IMR-90 (cell line): ENCODE results near the gene BIRC5. TPM values are rescaled to one million over a fixed set of nuclear protein-coding genes. Genes with fewer than 3 reads are reported as not detected.

Source experiments
- ATAC-seq: fragments of 200-7000 bp; cut with Tn5 transposase; 2 replicates; pipeline ENCODE4 v1.9.1; 2020; ENCODE audit warnings: low read depth, mild to moderate bottlenecking, moderate library complexity
- BruUV-seq: library from RNA; stranded (reverse); fragments of 400-500 nt; replicated peaks from 2 replicates; lab custom pipeline; 2021; lab: Mats Ljungman, UMichigan
- CTCF ChIA-PET: fragments of 300-600 bp; formaldehyde crosslinking; extraction: SDS; loops from one replicate; lab custom pipeline; 2021; ENCODE audit warnings: antibody characterized with exemption; lab: Yijun Ruan, JAX
- POLR2A ChIA-PET: fragments of 300-600 bp; sonication (Branson Sonifier 250); formaldehyde crosslinking; loops from one replicate; lab custom pipeline; 2022; ENCODE audit warnings: antibody characterized with exemption; ENCODE audit not compliant: unreplicated experiment; lab: Charles Lee
- DNase-seq: peaks from one replicate; pipeline ENCODE4 v3.0.0; 2013
- H2AFZ ChIP-seq: replicated peaks from 2 replicates; pipeline ENCODE3; 2013; ENCODE audit warnings: low read length, mild to moderate bottlenecking; ENCODE audit not compliant: poor library complexity
- H2AK5ac ChIP-seq: 2 replicates; pipeline ENCODE4 v1.6.1; 2013; ENCODE audit warnings: low read depth, low read length, inconsistent platforms
- H2AK9ac ChIP-seq: replicated peaks from 2 replicates; pipeline ENCODE3; 2013; ENCODE audit warnings: mild to moderate bottlenecking, low read depth, low read length, moderate library complexity; ENCODE audit not compliant: poor library complexity
- H2BK120ac ChIP-seq: 2 replicates; pipeline ENCODE4 v1.6.1; 2013; ENCODE audit warnings: low read depth, low read length, inconsistent platforms
- H2BK15ac ChIP-seq: 3 replicates; pipeline ENCODE4 v1.6.1; 2013; ENCODE audit warnings: low read depth, low read length, inconsistent platforms
- H2BK20ac ChIP-seq: 2 replicates; pipeline ENCODE4 v1.6.1; 2013; ENCODE audit warnings: low read depth, mild to moderate bottlenecking, inconsistent platforms, low read length, moderate library complexity
- H2BK5ac ChIP-seq: 2 replicates; pipeline ENCODE4 v1.6.1; 2013; ENCODE audit warnings: mild to moderate bottlenecking, low read depth, low read length, inconsistent platforms; ENCODE audit not compliant: poor library complexity, severe bottlenecking
- H3K14ac ChIP-seq: replicated peaks from 2 replicates; pipeline ENCODE4 v1.6.1; 2013; ENCODE audit warnings: low read depth, low read length, inconsistent platforms
- H3K18ac ChIP-seq: 2 replicates; pipeline ENCODE4 v1.6.1; 2013; ENCODE audit warnings: low read depth, low read length, control low read depth
- H3K23ac ChIP-seq: 2 replicates; pipeline ENCODE4 v1.6.1; 2013; ENCODE audit warnings: low read depth, low read length, inconsistent platforms
- H3K27ac ChIP-seq: 2 replicates; pipeline ENCODE4 v1.5.1; 2013; ENCODE audit warnings: mild to moderate bottlenecking, control low read depth, low read length; ENCODE audit not compliant: insufficient read depth
- H3K27me3 ChIP-seq: 2 replicates; pipeline ENCODE4 v1.6.1; 2013; ENCODE audit warnings: low read length; ENCODE audit not compliant: control insufficient read depth, insufficient read depth
- H3K36me3 ChIP-seq: 2 replicates; pipeline ENCODE4 v1.6.1; 2013; ENCODE audit warnings: low read length, mixed read lengths; ENCODE audit not compliant: control insufficient read depth, insufficient read depth
- H3K4ac ChIP-seq: 2 replicates; pipeline ENCODE4 v1.6.1; 2013; ENCODE audit warnings: low read depth, low read length, inconsistent platforms
- H3K4me1 ChIP-seq: 2 replicates; pipeline ENCODE4 v1.6.1; 2013; ENCODE audit warnings: low read length, mixed read lengths; ENCODE audit not compliant: control insufficient read depth, insufficient read depth
- H3K4me2 ChIP-seq: 2 replicates; pipeline ENCODE4 v1.6.1; 2013; ENCODE audit warnings: low read depth, mild to moderate bottlenecking, control low read depth, low read length, moderate library complexity
- H3K4me3 ChIP-seq: 2 replicates; pipeline ENCODE4 v1.5.1; 2013; ENCODE audit warnings: low read depth, mild to moderate bottlenecking, control low read depth, low read length, moderate library complexity; ENCODE audit not compliant: insufficient read depth
- H3K56ac ChIP-seq: 2 replicates; pipeline ENCODE4 v1.6.1; 2013; ENCODE audit warnings: low read length, inconsistent platforms; ENCODE audit not compliant: insufficient read depth; ENCODE audit errors: extremely low read depth
- H3K79me1 ChIP-seq, 2 experiments: 2 replicates each; pipeline ENCODE4 v1.6.1; 2013; ENCODE audit warnings: low read length in 2 of 2, inconsistent platforms in 1 of 2, low read depth in 1 of 2
- H3K9ac ChIP-seq: 2 replicates; pipeline ENCODE4 v1.6.1; 2013; ENCODE audit warnings: low read depth, low read length, control low read depth
- H3K9me1 ChIP-seq: 2 replicates; pipeline ENCODE4 v1.6.1; 2013; ENCODE audit warnings: low read length, inconsistent platforms; ENCODE audit not compliant: insufficient read depth
- H3K9me3 ChIP-seq: 2 replicates; pipeline ENCODE4 v1.6.1; 2013; ENCODE audit warnings: low read length; ENCODE audit not compliant: control insufficient read depth, insufficient read depth
- H4K20me1 ChIP-seq: 2 replicates; pipeline ENCODE4 v1.6.1; 2013; ENCODE audit warnings: low read length, inconsistent platforms; ENCODE audit not compliant: insufficient read depth
- H4K5ac ChIP-seq: 2 replicates; pipeline ENCODE4 v1.6.1; 2013; ENCODE audit warnings: mild to moderate bottlenecking, low read depth, low read length, control low read depth
- H4K8ac ChIP-seq, 2 experiments: 2 replicates each; pipeline ENCODE4 v1.6.1; 2013; ENCODE audit warnings: low read depth in 2 of 2, low read length in 2 of 2, control low read depth in 1 of 2, inconsistent platforms in 1 of 2
- H4K91ac ChIP-seq: 2 replicates; pipeline ENCODE4 v1.6.1; 2013; ENCODE audit warnings: low read depth, low read length, inconsistent platforms; ENCODE audit not compliant: insufficient read depth
- BHLHE40 ChIP-seq: fragments of 150-350 bp; IDR thresholded peaks from 2 replicates; pipeline ENCODE4 v1.6.1; 2016; ENCODE audit warnings: mild to moderate bottlenecking, low read depth, low read length
- CTCF ChIP-seq: conservative IDR thresholded peaks from 2 replicates; pipeline ENCODE4 v1.5.1; 2012; ENCODE audit warnings: mild to moderate bottlenecking, low read depth, low read length, improper control_type of control experiment
- MAFK ChIP-seq: IDR thresholded peaks from 2 replicates; pipeline ENCODE4 v1.6.1; 2012; ENCODE audit warnings: low read depth, low read length, improper control_type of control experiment
- NFE2L2 ChIP-seq: fragments of 150-350 bp; IDR thresholded peaks from 2 replicates; pipeline ENCODE4 v1.6.1; 2016; ENCODE audit warnings: low read depth, mild to moderate bottlenecking, low read length
- RAD21 ChIP-seq: IDR thresholded peaks from 2 replicates; pipeline ENCODE4 v1.6.1; 2012; ENCODE audit warnings: low read length, improper control_type of control experiment
- RCOR1 ChIP-seq: IDR thresholded peaks from 2 replicates; pipeline ENCODE4 v1.6.1; 2012; ENCODE audit warnings: mild to moderate bottlenecking, low read length, improper control_type of control experiment; ENCODE audit not compliant: insufficient replicate concordance
- RFX5 ChIP-seq: IDR thresholded peaks from 2 replicates; pipeline ENCODE4 v1.8.0; 2012; ENCODE audit warnings: low read depth, mild to moderate bottlenecking, low read length, moderate library complexity
- SMC3 ChIP-seq: fragments of 150-350 bp; IDR thresholded peaks from 2 replicates; pipeline ENCODE4 v1.6.1; 2016; ENCODE audit warnings: low read depth, mild to moderate bottlenecking, antibody characterized with exemption, low read length, moderate library complexity
- USF2 ChIP-seq: fragments of 150-350 bp; IDR thresholded peaks from 2 replicates; pipeline ENCODE4 v1.6.1; 2017; ENCODE audit warnings: mild to moderate bottlenecking, antibody characterized with exemption, low read length, low read depth
- WGBS, 2 experiments: methylation state at CpG; one replicate each; pipeline versions ENCODE4 v1.1.5 to v1.1.7; 2013; ENCODE audit warnings: missing lambda C conversion rate in 2 of 2; ENCODE audit not compliant: insufficient read length in 1 of 2; ENCODE audit errors: extremely low coverage in 2 of 2; 5-methylcytosine and 5-hydroxymethylcytosine counted together
- dilution Hi-C: fragments of 300-500 bp; cut with HindIII; formaldehyde crosslinking; loops from one replicate; pipeline ENCODE4 v1.14.3; 2018; ENCODE audit warnings: low sequenced_read_pairs; ENCODE audit not compliant: unreplicated experiment
- in situ Hi-C: fragments of 300-500 bp; cut with MboI; formaldehyde crosslinking; loops from 3 replicates; pipeline ENCODE4 v1.14.3; 2019; ENCODE audit warnings: low sequenced_read_pairs, inconsistent platforms, mixed read lengths
- intact Hi-C: fragments of 100-400 bp; cut with micrococcal nuclease; formaldehyde crosslinking; loops from 2 replicates; pipeline ENCODE4 v1.10.0; 2022
- polyA plus RNA-seq, 3 experiments: library from polyadenylated mRNA; depleted of rRNA; stranded (reverse); fragments of >200 nt; gene quantifications; 2 replicates each; pipeline ENCODE4 v1.2.3, GENCODE V29; 2012; ENCODE audit warnings: low replicate concordance in 1 of 3
- total RNA-seq: library from RNA; depleted of rRNA; stranded (reverse); fragments of >200 nt; gene quantifications from 2 replicates; pipeline ENCODE4 v1.2.3, GENCODE V29; 2012

Gene BIRC5
- total and polyA plus RNA-seq, 2 of the 4 experiments (the other 2 are of a cell fraction), result 16.6 to 52.7 TPM

GRCh38 chr17:78183916-78184315 is 30.1 kb upstream of the BIRC5 start:
- DNase-seq, result no peak
- Histone ChIP-seq H3K56ac (no peak overlapping the region), H2BK120ac (no peak overlapping the region), H3K36me3 (no peaks in the 10 kb centered on the region; the same call in 1 of the 2 replicates), H2BK15ac (no peak overlapping the region), H4K5ac (no peak overlapping the region; the same call in 1 of the 2 replicates), H2AFZ (peak overlapping the region; percentile 78), H3K9me1 (peaks cover 17% of the 10 kb centered on the region; the same call in 1 of the 2 replicates), H3K27ac (no peak overlapping the region), H3K4me3 (no peak overlapping the region), H3K79me1 (peaks cover 24 to 73% of the 10 kb centered on the region in 2 experiments), H3K9me3 (no peaks in the 10 kb centered on the region), H2BK5ac (no peak overlapping the region), H2AK5ac (no peak overlapping the region), H3K4ac (no peak overlapping the region), H2BK20ac (no peak overlapping the region), H4K20me1 (0 out of 2 replicates have a peak, but pooled peaks cover 6% of the 10 kb centered on the region), H3K4me2 (no peak overlapping the region), H4K91ac (no peak overlapping the region), H3K14ac (no peak overlapping the region), H3K23ac (no peak overlapping the region), H4K8ac (0 out of 4 replicates have a peak overlapping the region, but pooled peaks of 1 of the 2 experiments have one; percentile 27), H3K9ac (no peak overlapping the region), H3K27me3 (no peaks in the 10 kb centered on the region), H3K18ac (no peak overlapping the region), H2AK9ac (no peak overlapping the region), H3K4me1 (peaks cover 16% of the 10 kb centered on the region)
- intact Hi-C loops (no loop called here), in situ Hi-C loops (no loop called here), dilution Hi-C loops (no loop called here)
- ATAC-seq, result no peak
- CTCF ChIA-PET, result no interaction called here
- BruUV-seq, result no TSS peak
- 96% methylated on average over 3 of the region's 12 CpGs; no CpG with 5 or more reads in 1 of the 2 experiments for WGBS, 2 experiments
- TF ChIP-seq MAFK, result no peak
- TF ChIP-seq SMC3, result no peak
- no peak for TF ChIP-seq NFE2L2
- TF ChIP-seq USF2, result no peak
- no peak for TF ChIP-seq RAD21
- TF ChIP-seq CTCF, result no peak
- TF ChIP-seq BHLHE40, result no peak
- TF ChIP-seq RCOR1, result no peak
- no peak for TF ChIP-seq RFX5
- POLR2A ChIA-PET, result no interaction called here
